Ecto neural progenitor cell (in vitro differentiated cells): ENCODE data around the gene CCDC142.

Experiments used
- DNase-seq: peaks from one replicate; pipeline ENCODE4 v3.0.0-alpha.2; 2018; ENCODE audit warnings: low spot score

Gene CCDC142

DNA sequence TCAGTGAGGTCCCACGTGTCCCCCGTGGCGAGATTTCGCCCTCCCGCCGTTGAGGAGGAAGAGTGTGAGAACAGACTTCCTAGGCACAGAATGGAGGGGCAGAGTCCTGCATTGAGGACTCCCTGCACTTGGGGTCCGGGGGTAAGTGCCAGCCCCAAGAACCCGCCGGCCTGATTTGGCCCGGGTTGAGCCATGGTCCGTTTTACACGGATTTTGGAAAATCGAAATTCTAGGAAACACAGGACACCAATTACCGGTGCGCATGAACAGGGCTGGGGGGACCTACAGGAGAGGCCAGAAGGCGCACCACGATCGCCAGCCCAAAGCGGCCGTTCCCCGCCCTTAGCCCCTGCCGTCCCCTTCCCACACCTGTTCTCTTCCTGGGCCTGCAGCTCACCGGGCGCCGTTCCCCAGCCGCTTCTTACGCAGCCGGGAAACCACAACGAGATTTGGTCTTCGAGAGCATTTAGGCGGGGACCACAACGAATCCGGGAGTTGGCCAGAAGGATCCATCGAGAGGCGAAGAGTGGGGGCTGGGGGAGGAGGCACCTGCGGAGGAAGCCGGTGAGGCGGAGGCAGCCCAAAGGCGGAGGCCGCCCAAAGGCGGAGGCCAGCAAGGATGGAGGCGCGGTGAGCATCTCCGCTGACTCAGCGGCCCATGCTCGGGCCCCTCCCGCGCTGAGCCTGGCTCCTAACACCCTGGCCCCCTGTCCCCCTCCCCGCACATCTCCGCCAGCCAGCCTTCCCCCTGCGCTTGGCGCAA, 31.0 kb upstream of the CCDC142 start:
- DNase-seq, result peak; percentile 62

DNA sequence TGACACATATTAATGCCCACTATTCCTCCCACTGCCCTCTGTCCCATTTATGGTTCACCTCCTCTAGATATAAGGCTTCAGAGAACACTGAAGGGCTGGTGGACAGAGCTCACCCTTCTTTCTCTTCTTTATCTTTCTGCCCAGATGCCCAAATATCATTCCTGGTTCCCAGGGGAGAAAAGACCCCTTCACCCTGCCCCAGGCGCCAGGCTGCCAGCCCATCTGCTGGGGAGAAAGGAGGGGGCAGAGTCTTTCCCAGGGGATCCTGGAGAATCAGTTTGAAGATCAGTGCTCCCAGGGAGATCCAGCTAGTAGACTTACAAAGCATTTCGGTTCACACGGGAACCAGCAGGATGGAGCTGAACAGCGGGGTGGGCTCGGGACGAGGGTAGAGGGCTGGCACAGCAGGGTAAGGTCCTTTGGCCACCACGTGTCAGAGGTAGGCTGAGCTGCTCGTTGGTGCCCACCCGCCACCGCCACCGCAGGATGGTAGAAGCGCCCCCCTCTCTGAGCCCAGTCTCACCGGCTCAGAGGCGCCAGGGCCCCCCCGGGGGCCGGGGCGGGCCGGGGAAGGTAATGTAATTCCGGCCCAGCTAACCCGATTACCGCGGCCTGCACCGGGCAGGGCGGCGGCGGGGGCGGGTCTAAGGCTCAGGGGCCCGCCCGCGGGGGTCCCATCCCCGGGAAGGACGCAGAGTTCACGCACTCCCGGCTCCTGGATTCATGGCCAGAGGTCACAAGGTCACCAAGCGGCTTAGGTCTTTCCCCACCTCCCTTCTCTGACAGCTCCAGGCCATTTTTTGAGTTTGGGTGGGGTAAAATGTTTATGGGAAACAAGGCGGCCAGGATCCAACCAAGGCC, 30.2 kb upstream of the CCDC142 start:
- peak; percentile 82 for DNase-seq

DNA sequence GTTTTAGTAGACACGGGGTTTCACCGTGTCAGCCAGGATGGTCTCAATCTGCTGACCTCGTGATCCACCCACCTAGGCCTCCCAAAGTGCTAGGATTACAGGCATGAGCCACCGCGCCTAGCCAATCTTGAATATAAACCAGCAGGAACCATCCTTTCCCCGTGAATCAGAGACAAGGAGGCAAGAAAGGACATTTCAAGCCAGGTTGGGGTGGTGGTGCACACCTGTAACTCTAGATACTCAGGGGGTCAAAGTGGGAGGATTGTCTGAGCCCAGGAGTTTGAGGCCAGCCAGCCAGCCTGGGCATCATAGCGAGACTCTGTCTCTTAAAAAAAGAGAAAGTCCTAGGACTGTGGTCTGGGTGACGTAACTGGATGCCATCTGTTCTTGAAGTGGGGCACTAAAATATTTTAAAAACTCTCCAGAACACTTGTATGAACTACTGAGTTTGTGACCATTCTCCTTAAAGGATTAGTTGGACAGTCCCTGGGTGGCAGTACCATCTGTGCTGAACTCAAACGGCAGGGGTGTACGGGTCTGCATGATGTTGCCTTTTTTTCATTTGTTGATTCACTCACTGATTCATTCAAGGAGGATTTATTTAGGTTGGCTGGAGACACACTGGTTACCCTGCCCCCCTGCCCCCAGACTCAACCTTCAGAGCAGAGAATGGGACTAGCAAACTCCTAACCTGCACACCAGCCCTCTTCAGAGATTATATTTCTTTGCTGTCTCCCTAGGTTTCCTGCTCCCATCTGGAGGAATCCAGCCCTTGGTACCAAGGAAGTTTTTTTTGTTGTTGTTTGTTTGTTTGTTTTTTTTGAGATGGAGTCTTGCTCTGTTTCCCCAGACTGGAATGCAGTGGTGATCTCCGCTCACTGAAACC, 28.5 kb upstream of the CCDC142 start:
- DNase-seq, result no peak

DNA sequence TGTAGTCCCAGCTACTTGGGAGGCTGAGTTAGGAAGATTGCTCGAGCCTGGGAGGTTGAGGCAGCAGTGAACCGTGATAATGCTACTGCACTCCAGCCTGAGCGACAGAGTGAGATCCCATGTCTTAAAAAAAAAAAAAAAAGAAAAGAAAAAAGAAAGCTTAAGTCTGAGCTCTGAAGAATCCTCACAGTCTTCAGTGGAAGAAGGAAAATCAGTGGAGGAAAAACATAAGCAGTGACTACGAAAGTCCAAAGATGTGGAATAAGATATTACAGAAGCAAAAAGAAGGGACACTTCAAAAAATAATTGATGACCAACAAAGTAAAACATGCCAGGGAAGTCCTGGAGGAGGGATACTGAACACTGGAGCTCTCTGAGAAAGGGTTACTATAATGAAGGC, 27.5 kb upstream of the CCDC142 start:
- DNase-seq, result no peak

DNA sequence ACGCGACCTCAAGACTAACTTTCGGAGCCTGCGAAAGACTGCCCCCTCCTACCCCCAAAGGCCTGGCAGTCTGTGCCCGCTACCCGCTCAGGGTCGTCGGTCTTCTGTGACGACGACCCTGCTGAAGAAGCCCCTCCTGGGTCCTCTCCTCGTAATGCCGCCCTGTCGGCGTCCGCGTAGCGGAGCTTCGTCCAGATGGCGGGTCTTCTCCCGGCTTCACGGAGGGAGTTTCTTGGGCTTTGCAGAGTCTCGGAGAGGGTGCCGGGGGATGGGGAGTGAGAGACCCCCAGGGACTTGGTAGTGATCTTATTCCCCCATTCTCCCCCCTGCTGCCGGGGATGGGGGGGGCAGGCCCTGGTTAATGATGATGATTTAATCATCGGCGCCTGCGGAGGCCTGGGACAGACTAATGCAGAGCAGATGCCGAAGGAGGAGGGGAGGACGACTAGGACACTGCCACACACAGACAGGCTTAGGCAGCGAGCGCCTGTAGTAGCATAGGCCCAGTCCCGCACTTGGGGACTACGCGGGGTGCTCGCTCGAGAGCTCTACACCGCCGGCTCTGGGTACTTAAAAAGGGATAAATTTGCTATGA, 25.2 kb upstream of the CCDC142 start:
- no peak for DNase-seq

DNA sequence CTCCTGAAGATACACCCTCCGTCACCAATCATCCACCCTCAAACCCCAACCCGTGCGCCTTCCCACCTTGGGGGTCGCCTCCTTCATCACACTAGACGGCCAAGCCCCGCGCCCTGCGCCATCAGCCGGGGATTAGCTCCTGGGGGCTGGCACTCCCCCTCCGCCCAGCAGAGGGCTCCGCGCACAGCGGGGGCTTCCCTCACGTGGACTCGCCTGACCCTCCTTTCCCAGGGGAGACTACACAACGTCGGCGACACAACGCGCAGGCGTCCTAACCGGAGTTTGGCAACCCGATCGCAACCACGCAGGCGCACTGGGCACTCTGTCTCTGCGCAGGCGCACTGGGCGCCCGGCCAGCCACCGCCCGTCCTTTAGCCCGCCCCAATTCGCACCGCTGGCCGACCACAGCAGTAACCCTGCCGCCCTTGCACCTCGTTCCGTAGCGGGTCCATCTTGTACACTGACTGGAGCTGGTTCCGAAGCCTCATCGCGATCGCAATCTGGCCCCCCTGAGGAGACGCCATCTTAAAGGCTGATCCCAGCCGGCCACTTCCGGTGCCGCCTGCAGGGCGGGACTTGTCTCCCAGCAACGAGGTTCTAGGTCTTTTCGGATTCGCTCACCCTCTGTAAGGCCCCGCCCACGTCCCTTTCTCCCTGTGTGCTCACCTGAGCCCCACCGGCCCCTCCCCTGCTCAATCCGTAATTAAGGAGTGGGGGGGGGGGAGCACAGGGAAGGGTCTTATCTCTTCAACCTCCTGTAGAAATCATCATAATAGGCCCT, 24.5 kb upstream of the CCDC142 start, which contains the start of gene PCGF1:
TSS of gene PCGF1 (minus strand) at position 551 of the 781 bp plus-strand sequence. CDS start at position 524, 27 bp downstream.
- DNase-seq, result peak; percentile 97

DNA sequence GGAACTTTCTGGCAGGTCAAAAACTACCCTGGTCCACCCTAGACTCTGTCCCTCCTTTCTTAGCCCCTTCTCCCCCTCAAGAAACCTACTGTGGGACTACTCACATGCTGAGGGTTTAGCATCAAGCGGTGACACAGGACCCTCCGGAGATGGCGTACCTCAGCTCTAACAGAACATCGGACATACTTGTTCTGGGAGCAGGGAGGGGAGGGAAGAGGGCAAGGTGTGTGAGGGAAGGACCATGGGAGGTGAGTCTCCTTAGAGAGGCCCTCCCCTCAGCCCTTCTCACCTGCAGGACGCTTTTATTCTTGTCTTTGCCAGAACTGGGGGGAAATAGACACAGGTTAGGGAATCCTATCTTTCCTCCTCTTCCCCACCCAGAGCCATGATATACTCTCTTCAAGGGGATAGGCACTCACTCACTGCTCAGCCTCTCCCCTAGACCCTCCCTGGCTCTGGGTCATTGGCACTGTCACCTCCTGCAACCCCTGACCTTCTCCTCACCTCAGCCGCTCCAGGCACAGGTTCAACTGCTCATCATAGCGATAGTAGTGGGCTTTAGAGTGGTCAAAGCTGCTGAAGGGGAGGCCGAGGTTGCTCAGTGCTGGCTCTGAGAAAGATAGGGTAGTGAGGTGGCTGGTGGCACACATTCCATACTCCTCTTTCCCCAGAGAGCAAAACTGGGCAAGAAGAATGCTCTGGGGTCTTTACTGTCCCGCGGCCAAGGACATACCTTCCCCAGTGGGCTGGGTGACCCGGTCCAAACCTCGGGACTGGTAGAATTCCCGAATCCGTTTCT, 22.8 kb upstream of the CCDC142 start:
- DNase-seq, result no peak

DNA sequence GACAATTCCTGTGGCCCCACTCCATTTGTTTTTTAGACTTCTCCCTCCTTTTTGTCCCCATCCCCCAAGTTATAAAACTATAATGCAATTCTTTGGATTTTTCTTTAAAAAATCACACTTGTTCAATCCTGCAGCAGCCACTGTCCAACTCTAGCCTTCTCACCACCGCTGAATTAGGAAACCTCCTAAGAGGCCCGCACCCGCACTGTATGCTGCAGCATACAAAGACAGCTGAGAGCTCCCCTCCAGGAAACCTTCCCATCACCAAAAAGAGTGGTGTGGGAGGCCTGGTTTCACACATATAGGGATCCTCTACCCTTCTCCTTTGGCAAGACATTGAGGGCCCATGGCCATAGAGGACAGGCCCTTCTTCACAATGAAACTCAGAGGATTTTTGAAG, 21.8 kb upstream of the CCDC142 start:
- no peak for DNase-seq

DNA sequence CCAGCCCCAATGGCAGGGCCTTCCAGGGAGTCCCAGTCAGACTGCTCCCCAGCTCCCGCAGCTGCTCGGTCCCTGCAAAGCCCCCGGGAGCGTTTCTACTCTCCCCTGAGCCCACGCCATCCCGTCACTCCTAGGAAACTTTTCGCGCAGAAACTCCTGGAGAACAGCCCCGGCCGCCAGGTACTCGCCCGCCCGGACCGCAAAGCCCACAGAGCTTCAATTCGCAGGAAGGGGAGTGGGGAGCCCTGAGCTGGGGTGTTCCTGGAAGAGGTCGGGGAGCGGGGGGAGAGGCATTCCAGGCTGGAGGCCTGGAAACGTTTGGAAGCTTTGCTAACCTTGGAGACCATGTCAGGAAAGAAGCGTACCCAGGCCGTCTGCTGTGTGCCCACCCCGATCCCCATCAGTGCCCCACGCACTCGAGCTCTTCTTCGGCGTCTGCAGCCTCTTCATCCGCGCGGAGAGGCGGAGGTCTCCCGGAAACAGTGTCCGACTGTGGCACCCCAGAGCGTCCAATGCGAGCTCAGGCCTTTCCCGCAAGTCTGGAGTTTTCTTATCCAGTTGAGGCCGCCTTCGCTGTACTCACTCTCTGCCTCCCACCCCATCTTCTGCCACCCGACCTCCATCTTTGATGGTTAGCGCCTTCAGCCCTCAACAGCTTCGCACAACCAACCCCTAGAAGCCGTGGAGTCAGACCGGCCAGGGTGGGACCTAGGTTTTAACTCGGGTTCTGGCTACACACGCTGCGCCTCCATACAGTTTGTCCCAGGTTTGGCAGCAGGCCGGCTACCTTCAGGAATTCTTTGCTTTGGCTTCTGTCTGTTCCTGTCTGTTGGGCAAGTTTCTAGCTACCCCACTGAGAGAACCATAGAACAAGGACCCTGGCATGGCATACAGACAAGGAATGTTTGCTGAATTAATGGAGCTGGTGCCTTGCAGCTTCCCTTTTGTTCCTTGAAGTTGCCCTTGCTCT, 21.0 kb upstream of the CCDC142 start:
- no peak for DNase-seq

DNA sequence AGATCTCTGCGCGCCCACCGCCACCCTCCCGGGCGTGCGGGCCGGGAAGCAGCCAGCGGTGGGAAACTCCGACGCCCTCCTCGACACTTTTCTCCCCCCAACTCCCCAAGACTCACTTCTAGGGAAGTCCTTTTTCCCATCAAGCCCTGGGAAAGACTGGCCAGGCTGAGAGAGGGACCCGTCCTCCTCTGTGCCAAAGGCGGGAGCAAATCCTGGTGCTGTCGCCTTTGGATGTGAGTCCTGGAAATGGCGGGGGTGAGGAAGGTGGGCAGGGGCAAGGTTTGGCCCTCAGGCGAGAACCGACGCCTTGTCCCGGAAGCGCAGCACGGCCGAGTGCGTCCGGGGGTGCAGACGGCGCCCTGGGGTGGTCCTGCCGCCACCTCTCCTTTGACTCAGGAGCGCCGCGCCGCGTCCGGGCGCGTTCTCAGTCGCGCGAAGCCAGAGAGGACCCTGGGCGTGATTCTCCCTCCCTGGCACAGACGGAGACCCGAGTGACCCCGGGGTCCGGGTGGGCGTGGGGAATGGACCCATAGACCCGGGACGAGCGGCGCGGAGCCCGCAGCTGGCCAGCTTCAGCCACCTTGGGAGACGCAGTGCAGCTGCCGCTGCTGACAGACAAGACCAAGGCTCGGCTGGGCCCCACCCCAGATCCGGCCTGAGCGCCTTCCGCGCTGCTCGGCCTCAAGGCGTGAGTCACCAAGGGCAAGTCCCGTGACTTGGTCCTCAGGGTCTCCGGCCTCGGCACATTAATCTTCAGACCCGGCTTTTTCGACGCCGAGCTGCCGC, 20.1 kb upstream of the CCDC142 start:
- DNase-seq, result peak; percentile 78

DNA sequence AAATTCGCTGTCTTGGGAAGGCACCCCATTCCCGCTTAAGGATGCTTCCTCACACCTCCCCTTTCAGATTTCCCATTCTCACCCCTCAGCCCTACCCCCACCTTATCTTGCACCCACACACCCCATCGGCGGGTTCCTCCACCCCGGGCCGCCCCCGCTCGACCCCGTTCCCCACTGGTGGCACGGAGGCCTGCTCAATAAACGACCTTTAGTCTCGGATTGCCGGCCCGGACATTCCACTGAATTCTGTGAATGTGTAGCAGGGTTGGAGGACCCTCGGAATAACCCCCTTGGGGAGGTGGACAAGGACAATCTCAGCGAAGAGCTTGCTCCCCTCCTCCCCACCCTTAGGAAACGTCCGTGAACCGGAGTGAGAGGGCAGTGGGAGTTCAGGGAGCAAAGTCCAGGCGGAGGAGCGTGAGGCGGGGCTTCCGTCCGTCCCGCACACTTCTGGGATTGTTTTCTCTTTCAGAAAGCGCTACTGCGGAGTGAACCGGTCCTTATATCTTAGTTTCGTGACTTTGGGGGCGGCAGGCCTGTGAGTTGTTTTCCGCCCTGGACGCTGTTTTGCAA, 19.4 kb upstream of the CCDC142 start:
- no peak for DNase-seq

DNA sequence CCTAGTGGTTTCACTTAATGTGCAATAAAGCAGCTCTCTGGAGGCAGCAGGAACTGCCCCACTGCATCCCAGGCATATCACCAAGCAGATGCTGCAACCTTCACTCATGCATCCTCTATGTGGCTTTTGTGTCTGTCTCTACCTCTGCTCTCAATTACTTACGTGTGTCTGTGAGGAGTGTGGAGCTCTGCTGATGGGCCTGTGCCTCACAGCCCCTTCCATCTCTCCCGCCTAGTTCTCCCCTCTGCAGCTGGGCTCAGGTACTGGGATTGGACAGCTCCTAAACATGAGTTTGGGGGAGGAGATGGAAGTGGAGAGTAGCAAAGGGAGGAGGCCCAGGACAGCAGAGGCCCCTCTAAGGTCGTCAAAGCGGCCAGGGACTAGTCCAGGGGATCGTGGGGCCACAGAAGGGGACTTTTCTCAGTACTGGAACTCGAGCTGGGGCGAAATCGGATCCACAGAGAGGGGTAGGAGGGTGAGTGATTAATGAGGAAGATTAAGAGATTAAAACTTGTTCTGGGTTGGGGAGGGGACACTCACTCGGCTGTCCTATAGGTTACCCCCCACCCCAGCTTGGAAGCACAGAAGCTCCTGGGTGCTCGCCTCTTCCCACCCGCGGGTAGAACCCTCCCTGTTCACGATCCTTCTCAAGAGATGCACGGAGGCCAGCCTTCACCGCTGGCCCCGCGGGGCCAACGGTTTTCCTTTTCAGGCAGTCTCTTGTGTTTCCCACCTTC, 18.7 kb upstream of the CCDC142 start:
- no peak for DNase-seq

DNA sequence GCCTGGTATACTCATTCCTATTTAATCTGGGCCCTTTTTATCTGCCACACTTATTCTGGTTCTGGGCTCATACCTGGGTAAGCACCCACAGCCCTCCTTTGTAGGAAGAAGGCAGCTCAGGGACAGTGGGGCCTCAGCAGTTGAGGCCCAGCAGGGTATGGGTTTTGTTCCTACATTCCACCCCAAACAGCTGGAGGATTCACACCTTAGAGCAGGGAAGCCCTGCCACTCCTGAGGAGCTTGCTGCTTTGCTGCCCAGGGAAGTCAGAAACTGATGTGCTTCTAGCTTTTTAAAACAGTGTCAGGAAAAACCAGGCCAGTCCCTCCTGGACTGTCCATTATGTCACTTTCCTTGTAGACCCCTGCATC, 17.8 kb upstream of the CCDC142 start:
- DNase-seq, result no peak

DNA sequence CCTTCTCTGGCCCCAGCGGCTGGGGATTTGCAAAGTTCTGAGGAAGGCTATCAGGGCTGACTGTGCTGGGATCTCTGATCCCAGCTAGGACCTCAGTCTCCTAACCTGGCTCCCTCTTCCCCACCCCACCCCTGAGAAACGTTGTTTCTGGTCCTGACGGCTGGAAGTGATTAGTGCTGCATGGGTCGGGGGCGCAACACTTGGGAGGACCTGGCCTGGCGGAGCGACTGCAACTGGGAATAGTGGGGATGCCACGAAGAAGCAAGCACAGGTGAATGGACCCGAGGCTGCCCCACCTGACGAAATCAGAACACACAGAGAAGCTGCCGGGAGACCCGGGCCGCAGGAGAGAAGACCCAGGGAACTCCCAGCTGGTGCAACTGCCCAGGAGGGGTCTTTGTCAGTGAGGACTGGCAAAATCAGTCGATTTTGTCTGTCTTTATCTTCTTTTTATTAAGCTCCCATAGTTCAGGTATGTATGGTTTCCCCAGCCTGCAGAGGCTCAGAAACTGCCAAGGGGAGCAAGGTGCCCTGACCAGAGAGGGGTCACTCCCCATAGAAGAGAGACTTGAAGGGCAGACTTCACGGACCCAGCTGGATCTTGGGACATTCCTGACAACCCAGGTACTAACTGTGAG, 17.3 kb upstream of the CCDC142 start:
- no peak for DNase-seq

DNA sequence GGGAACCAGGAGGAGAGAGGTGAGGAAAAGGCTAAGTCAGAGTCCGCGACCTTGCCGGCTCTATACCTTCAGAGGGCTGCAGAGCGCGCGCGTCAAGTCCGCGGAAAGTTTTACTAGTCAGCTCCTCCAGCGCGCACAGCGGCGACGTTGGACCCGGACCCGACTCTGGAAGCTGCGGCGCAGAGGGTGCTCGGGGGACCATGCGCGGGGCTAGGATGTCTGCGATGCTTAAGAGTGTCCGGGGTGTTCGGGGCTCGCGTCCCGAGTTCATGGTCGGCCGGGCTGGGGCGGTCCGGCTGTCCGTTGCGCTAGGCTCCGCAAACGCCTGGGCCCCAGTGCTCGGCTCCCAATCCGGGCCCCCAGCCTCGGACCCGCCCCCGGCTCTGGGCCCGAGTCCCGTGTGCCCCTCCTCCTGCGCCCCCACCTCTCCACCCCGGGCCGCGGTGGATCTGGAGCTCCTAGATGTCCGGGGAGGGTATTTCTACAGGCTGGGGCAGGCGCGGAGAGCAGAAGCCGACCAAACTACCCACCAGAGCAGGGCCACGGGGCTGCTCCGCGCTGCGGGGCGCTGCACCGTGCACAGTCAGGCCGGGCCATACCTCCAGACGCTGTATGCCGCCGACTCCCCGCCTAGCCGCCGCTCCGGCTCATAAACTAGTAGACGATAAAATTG, 16.6 kb upstream of the CCDC142 start, which contains the start of gene LBX2:
TSS of gene LBX2 (minus strand) at position 337 of the 673 bp plus-strand sequence. CDS start at position 271, 66 bp downstream.
- peak; percentile 60 for DNase-seq
